C4-2B (cell line): ENCODE results near the gene GNB1L.

Experiments
- H3K27ac ChIP-seq: fragments of 450-650 bp; 2 replicates; pipeline ENCODE4 v1.5.1; 2017
- CTCF ChIP-seq: fragments of 450-650 bp; conservative IDR thresholded peaks from 2 replicates; pipeline ENCODE4 v1.5.1; 2017; ENCODE audit warnings: mild to moderate bottlenecking
- ZFX ChIP-seq: fragments of 450-650 bp; IDR thresholded peaks from 2 replicates; pipeline ENCODE4 v1.6.1; 2017

GNB1L gene

DNA sequence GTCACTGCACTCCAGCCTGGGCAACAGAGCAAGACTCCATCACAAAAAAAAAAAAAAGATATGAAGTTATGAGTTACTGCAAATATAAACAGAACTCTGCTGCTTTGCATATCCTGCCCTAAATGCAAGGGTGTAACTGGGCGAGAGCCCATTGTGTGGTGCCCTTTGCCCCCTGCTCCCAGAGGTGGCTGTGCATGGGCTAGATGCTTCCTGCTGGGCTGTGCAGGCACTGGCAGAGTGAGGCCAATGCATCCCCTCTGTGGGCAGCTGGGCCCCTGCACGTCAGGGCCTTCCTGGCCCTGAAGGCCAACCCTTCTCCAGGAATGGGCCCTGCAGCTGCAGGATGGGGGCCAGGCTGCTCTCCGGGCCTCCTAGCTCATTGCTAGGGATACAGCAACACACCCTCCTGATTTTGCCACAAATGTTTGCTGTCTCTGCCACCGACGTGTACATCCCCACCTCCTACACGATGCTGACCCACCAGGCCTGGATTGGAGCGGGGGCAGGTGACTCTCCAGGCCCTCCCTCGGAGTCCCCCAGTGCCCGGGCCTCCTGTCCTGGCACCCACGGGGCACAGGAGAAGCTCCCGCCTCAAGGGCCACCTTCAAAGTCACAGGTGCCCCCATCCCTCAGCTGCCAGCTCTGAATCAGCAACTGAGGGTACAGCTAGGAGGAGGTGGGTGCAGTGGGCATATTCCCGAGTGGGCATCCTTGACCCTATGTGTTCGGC, 46.2 kb upstream of the GNB1L start:
- H3K27ac ChIP-seq = no peak overlapping the region
- no peak for TF ChIP-seq CTCF
- TF ChIP-seq ZFX = no peak

DNA sequence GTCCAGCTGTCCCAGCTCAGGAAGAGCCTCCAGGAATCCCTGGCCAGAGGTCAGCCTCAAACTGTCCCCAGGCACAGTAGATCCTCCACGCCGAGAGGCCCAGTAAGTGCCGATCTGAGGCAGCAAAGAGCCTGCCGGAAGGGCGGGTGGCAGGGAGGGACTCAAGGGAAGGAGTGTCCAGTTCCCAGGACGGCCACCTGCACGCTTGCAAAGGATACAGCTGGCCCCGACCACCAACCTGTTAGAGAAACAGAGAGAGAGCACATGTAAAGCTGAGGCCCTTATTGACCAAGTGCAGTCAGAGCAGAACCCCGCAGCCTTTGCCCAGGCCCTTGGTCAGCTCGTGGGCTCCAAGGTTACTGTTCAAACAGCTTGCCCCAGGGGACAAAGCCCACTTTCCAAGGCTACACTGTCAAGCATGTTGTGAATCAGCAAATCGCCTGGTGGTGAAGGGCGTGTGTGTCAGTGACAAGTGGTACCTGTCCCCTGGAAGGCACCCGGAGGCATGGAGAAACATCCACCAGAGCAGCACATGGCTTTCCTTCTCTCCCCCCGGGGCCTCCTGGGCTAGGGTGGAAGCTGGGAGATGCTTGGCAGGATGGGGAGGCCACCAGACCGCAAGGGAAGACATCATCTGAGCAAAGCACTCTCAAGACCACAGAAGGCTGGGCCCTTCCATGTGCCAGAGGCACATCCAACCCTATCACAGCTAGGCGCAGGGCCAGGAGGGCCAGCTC, 44.3 kb upstream of the GNB1L start:
- TF ChIP-seq CTCF (no peak), ZFX (no peak)
- H3K27ac ChIP-seq = no peak overlapping the region

DNA sequence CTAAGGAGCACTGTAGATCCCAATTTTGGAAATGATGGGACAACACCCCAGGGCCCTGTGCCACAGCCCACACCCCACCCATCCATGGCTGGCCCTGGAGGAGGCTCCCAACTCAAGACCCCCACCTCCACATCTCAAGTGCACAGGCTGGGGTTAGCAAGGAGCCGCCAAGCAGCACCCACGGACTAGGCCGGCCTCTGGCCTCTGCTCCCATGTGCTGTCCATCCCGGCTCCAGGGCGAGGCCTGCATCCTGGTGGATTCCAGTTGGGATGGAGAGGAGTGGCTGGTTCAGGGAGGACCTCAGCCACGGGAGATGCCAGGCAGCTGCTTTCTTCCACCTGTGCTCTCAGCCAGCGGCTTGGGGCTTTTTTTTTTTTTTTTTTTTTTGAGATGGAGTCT, 43.5 kb upstream of the GNB1L start:
- TF ChIP-seq ZFX (no peak), CTCF (no peak)
- no peak overlapping the region for H3K27ac ChIP-seq

DNA sequence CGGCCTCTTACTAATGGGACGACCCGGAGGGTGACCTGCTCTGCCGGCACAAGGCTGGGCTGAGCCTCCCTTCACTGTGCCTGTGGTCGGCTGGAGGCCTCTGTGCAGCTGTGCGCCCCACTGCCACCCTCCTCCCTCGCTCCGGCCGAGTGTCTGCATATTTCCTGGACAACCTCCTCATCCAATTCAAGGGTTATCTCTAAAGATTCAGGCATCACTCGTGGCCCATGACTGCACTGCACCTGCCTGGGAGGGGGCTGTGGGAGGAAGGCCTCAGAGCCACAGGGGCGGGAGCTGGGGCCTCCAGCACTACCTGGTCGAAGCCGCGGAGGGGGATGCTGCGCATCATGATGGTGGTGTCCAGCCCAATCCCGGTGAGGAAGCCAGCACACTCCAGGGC, 43.1 kb upstream of the GNB1L start:
- no peak for TF ChIP-seq CTCF
- no peak for TF ChIP-seq ZFX
- no peak overlapping the region for H3K27ac ChIP-seq

- TF ChIP-seq ZFX (no peak), CTCF (no peak)
- H3K27ac ChIP-seq = no peak overlapping the region
Measured at GRCh38 chr22:19896665-19897355, 42.1 kb upstream of the GNB1L start.

DNA sequence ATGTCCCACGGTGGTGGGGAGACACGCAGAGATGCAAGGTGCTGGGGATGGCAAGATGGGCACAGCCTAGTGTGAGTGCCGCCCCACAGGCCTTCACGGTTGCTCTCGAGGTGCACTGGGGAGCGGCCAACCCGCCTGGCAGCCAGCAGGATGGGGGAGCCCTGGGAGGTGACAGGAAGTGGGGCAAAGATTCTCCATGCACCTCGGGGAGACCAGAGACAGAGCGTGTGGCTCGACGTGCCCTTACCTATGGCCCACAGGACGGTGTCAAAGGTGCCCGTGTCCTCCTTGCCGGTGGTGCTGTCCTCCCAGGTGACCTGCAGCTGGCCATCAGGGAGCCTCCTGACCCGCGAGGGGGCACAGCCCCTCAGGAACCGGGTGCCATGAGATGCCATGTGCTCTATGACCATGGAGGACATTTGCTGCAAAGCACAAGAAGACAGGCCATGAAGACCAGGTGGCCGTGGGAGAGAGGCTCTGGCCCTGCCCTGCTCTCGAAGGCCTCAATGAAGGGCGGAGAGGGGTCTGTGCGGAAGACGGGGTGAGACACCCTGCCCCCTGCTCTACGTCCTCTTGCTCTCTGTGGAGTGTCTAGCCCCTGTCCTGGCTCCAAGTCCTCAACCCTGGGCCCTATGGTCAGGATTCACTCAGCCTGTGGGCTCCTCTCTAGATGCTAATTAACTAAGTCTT, 40.6 kb upstream of the GNB1L start:
- no peak overlapping the region for H3K27ac ChIP-seq
- no peak for TF ChIP-seq CTCF
- no peak for TF ChIP-seq ZFX
